HL-60 (cell line): ENCODE results near the gene XPR1.

Experiments used
- DNase-seq, 2 experiments: peaks; one replicate each; pipeline ENCODE4 v3.0.0-alpha.2; 2010 to 2020; ENCODE audit warnings: low read depth in 1 of 2, low spot score in 1 of 2
- H3K27ac ChIP-seq: fragments of 250-450 bp; sonication (Bioruptor Pico); replicated peaks from 2 replicates; pipeline ENCODE4 v1.5.1; 2020; ENCODE audit warnings: mild to moderate bottlenecking, moderate library complexity
- H3K27me3 ChIP-seq: fragments of 250-450 bp; sonication (Bioruptor Pico); 2 replicates; pipeline ENCODE4 v1.5.1; 2021; ENCODE audit warnings: mild to moderate bottlenecking, moderate library complexity; ENCODE audit not compliant: insufficient read depth, poor library complexity, severe bottlenecking
- H3K4me3 ChIP-seq: replicated peaks from 2 replicates; pipeline ENCODE4 v1.5.1; 2011; ENCODE audit warnings: mild to moderate bottlenecking, control low read depth, low read length; ENCODE audit not compliant: insufficient read depth
- GABPA ChIP-seq: IDR thresholded peaks from 2 replicates; pipeline ENCODE4 v1.6.1; 2012; ENCODE audit warnings: low read depth
- POLR2AphosphoS5 ChIP-seq: IDR thresholded peaks from 2 replicates; pipeline ENCODE4 v1.6.1; 2012; ENCODE audit warnings: low read depth
- SPI1 ChIP-seq: IDR thresholded peaks from 2 replicates; pipeline ENCODE4 v1.6.1; 2012; ENCODE audit warnings: low read depth, mild to moderate bottlenecking, borderline replicate concordance
- TF ChIP-seq, protein P1 (sequence below): IDR thresholded peaks from one replicate; pipeline ENCODE4 v1.5.1; 2011; ENCODE audit warnings: low read length, control low read depth, inconsistent platforms; ENCODE audit not compliant: insufficient read depth
- TF ChIP-seq, protein P2 (sequence below): IDR thresholded peaks from 2 replicates; pipeline ENCODE4 v1.6.1; 2012; ENCODE audit warnings: low read depth; ENCODE audit not compliant: insufficient replicate concordance

The XPR1 gene

DNA sequence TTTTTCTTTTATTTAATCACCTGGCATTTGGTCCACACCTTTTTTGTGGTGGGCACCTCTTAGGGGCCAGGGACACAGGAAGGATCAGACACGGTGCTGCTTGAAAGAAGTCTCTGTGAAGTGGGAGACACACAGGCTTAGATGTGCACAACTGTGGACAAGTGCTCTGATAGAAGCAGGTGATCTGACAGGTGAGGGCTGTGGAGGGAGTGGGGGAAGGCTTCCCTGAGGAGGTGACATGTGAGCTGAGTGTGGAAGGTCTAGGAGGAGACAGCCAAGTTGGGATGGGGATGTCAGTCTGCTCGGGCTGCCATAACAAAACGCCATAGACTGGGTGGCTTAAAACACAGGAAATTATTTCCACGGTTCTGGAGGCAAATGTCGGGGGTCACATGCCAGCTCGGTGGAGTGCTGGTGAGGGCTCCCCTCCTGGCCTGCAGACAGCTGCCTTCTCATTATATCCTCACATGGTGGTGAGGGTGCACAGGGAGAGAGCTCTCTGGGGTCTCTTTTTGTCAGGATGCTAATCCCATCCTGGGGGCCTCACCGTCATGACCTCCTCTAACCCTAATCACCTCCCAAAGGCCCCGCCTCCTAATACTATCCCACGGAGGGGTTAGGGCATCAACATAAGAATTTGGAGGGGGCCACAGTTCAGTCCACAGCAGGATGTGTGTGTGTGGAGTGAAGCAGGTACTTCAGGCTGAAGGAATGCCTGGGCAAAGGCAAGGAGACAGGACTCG is 275.7 kb downstream of the XPR1 start:
- H3K27me3 ChIP-seq, result no peaks in the 10 kb centered on the region
- no peak for DNase-seq
- no peak overlapping the region for H3K27ac ChIP-seq
- TF ChIP-seq POLR2AphosphoS5, result no peak
- TF ChIP-seq, protein P1, sequence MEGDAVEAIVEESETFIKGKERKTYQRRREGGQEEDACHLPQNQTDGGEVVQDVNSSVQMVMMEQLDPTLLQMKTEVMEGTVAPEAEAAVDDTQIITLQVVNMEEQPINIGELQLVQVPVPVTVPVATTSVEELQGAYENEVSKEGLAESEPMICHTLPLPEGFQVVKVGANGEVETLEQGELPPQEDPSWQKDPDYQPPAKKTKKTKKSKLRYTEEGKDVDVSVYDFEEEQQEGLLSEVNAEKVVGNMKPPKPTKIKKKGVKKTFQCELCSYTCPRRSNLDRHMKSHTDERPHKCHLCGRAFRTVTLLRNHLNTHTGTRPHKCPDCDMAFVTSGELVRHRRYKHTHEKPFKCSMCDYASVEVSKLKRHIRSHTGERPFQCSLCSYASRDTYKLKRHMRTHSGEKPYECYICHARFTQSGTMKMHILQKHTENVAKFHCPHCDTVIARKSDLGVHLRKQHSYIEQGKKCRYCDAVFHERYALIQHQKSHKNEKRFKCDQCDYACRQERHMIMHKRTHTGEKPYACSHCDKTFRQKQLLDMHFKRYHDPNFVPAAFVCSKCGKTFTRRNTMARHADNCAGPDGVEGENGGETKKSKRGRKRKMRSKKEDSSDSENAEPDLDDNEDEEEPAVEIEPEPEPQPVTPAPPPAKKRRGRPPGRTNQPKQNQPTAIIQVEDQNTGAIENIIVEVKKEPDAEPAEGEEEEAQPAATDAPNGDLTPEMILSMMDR, result no peak
- no peak for TF ChIP-seq SPI1
- no peak for TF ChIP-seq GABPA
- TF ChIP-seq, protein P2, sequence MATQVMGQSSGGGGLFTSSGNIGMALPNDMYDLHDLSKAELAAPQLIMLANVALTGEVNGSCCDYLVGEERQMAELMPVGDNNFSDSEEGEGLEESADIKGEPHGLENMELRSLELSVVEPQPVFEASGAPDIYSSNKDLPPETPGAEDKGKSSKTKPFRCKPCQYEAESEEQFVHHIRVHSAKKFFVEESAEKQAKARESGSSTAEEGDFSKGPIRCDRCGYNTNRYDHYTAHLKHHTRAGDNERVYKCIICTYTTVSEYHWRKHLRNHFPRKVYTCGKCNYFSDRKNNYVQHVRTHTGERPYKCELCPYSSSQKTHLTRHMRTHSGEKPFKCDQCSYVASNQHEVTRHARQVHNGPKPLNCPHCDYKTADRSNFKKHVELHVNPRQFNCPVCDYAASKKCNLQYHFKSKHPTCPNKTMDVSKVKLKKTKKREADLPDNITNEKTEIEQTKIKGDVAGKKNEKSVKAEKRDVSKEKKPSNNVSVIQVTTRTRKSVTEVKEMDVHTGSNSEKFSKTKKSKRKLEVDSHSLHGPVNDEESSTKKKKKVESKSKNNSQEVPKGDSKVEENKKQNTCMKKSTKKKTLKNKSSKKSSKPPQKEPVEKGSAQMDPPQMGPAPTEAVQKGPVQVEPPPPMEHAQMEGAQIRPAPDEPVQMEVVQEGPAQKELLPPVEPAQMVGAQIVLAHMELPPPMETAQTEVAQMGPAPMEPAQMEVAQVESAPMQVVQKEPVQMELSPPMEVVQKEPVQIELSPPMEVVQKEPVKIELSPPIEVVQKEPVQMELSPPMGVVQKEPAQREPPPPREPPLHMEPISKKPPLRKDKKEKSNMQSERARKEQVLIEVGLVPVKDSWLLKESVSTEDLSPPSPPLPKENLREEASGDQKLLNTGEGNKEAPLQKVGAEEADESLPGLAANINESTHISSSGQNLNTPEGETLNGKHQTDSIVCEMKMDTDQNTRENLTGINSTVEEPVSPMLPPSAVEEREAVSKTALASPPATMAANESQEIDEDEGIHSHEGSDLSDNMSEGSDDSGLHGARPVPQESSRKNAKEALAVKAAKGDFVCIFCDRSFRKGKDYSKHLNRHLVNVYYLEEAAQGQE, result no peak
- H3K4me3 ChIP-seq, result no peak overlapping the region

DNA sequence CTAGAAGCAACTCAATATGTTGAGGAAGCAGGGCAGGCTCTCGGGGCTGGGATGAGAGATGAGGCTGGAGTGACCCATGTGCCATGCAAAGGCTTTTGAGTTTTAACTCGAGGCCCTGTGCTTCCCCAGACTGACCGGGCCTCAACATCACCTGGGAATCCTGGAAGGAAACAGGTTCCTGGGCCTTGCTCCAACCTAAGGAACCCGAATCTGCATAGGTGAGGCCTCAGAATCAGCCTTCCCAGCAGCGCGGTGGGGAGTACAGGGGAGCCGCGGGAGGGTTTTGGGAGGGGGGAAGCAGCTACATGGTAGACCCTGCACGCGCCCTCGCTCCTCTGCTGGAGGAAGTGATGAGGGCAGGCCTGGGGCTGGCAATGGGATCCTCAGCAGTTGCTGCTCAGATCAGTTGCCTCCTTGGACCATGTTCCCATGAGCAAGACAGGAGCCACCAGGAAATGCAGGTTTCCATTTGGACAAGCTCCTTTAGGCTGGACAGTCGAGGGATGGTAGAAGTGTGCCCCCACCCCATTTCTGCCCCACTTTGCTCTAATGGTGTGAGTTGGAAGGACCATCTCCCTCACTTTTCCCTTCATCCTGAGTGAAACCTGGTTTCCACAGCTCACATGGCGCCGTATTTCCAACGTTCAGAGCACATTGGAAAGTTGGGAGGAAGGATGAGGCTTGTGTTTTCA is 276.4 kb downstream of the XPR1 start:
- Histone ChIP-seq H3K27ac (no peak overlapping the region), H3K27me3 (no peaks in the 10 kb centered on the region), H3K4me3 (no peak overlapping the region)
- TF ChIP-seq SPI1, result no peak
- no peak for DNase-seq

DNA sequence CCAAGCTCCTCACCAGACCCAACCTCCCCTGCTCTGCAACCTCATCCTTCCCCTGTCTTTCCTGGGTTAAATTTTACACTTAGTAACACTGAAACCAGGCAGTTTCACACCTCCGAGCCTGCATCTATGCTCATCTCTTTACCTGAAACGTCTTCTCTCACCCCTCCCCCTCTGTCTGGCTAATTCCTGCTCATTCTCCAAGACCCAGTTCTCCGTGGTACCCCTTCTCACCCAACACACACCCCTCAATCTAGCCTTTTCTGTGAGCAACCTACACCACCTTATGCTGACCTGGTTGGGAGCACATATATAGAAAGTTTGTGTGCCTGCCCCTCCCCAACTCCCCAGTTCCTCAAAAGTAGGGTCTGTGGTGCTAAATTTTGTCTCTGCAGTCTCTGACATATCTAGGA is 277.2 kb downstream of the XPR1 start:
- no peak for DNase-seq
- TF ChIP-seq, protein P2, result no peak
- no peak for TF ChIP-seq SPI1
- TF ChIP-seq POLR2AphosphoS5, result no peak
- TF ChIP-seq, protein P1, result no peak
- TF ChIP-seq GABPA, result no peak

DNA sequence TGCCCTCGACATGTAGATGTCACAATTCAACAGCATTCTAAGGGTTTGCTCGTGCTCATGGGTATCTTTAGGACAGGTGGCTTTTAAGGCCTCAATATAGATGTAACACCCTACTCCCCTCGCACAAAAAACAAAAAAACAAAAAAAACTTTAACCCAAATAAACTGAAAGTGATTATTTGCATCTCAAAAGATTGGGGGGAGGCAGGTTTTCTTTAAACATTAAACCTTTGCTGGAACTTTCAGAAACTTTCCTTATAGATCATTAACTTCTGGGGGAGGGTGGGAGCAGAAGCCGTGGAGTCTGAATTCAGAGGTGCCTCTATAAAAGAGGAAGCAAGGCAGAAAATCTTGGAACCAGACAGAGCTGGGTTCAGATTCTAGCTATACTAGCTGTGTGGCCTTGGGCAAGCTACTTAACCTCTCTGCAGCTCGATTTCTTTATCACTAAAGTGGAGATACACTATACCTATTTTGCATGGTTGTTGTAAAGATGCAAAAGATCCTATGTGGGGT is 277.7 kb downstream of the XPR1 start:
- H3K27me3 ChIP-seq, result no peaks in the 10 kb centered on the region
- TF ChIP-seq, protein P1, result no peak
- TF ChIP-seq GABPA, result no peak
- TF ChIP-seq POLR2AphosphoS5, result no peak
- TF ChIP-seq, protein P2, result no peak
- TF ChIP-seq SPI1, result no peak
- H3K27ac ChIP-seq, result no peak overlapping the region
- H3K4me3 ChIP-seq, result no peak overlapping the region
- no peak for DNase-seq

More for the DNA sequence above, 277.2 kb downstream of the XPR1 start:
- Histone ChIP-seq H3K27ac (no peak overlapping the region), H3K4me3 (no peak overlapping the region), H3K27me3 (no peaks in the 10 kb centered on the region)
